B cell (primary cell): ENCODE data around the gene IBSP. TPM values are rescaled to one million over a fixed set of nuclear protein-coding genes. Genes with fewer than 3 reads are reported as not detected.

Experiments used
- ATAC-seq: fragments of 200-7000 bp; cut with Tn5 transposase; one replicate; pipeline ENCODE4 v1.10.0; 2021; ENCODE audit warnings: low read depth, mild to moderate bottlenecking, moderate number of reproducible peaks, moderate library complexity
- CTCF ChIA-PET: fragments of 350-600 bp; sonication (Branson Sonifier 250); formaldehyde crosslinking; loops from one replicate; lab custom pipeline; 2021; ENCODE audit warnings: antibody characterized with exemption, inconsistent platforms; lab: Charles Lee
- POLR2A ChIA-PET: fragments of 350-600 bp; sonication (Branson Sonifier 250); formaldehyde crosslinking; loops from one replicate; lab custom pipeline; 2021; ENCODE audit warnings: antibody characterized with exemption; lab: Charles Lee
- DNase-seq: peaks from one replicate; pipeline ENCODE4 v3.0.0; 2013
- H2AFZ ChIP-seq: 2 replicates; pipeline ENCODE4 v1.6.1; 2012; ENCODE audit warnings: mild to moderate bottlenecking, low read depth, low read length; ENCODE audit not compliant: insufficient read depth, poor library complexity, severe bottlenecking
- H3K27ac ChIP-seq, 2 donors: 1 replicate in 1 of 2; 2 replicates in 1 of 2; pipeline ENCODE4 v1.5.1; 2012 to 2013; ENCODE audit warnings: low read length in 2 of 2, mild to moderate bottlenecking in 2 of 2, moderate library complexity in 1 of 2
- H3K27me3 ChIP-seq, 4 experiments: fragments of 200-600 bp in 1 of 4; sonication (generic) in 1 of 4; replicated peaks in 1 of 4; 1 replicate in 2 of 4; 2 replicates in 2 of 4; pipeline versions ENCODE4 v1.6.1 to v1.7.0; 2013 to 2016; ENCODE audit warnings: low read length in 3 of 4, mild to moderate bottlenecking in 2 of 4, mixed read lengths in 1 of 4, moderate library complexity in 1 of 4; ENCODE audit not compliant: insufficient read depth in 4 of 4, control insufficient read depth in 3 of 4; ENCODE audit errors: control extremely low read depth in 1 of 4
- H3K36me3 ChIP-seq, 2 experiments: replicated peaks in 1 of 2; 1 replicate in 1 of 2; 2 replicates in 1 of 2; pipeline versions ENCODE4 v1.6.1 to v1.7.1; 2013; ENCODE audit warnings: low read length in 1 of 2; ENCODE audit not compliant: insufficient read depth in 2 of 2, control insufficient read depth in 1 of 2; ENCODE audit errors: control extremely low read depth in 1 of 2, extremely low read depth in 1 of 2
- H3K4me1 ChIP-seq, 2 donors: fragments of 200-600 bp in 1 of 2; sonication (generic) in 1 of 2; 1 replicate in 1 of 2; 2 replicates in 1 of 2; pipeline versions ENCODE4 v1.5.1 to v1.6.1; 2013 to 2017; ENCODE audit warnings: low read length in 2 of 2; ENCODE audit not compliant: control insufficient read depth in 2 of 2, insufficient read depth in 2 of 2
- H3K4me2 ChIP-seq: replicated peaks from 2 replicates; pipeline ENCODE3; 2012; ENCODE audit warnings: mild to moderate bottlenecking, low read depth, low read length; ENCODE audit not compliant: poor library complexity, severe bottlenecking
- H3K4me3 ChIP-seq, 5 experiments: fragments of 200-600 bp in 1 of 5; sonication (generic) in 1 of 5; 1 replicate in 3 of 5; 2 replicates in 2 of 5; pipeline versions ENCODE4 v1.5.1 to v1.7.0; 2011 to 2016; ENCODE audit warnings: low read length in 4 of 5, mild to moderate bottlenecking in 4 of 5, low read depth in 2 of 5, control low read depth in 1 of 5, moderate library complexity in 1 of 5; ENCODE audit not compliant: insufficient read depth in 1 of 5; ENCODE audit errors: control extremely low read depth in 1 of 5, extremely low read depth in 1 of 5
- H3K79me2 ChIP-seq: fragments of 200-600 bp; sonication (generic); one replicate; pipeline ENCODE4 v1.6.0; 2016; ENCODE audit warnings: low read length; ENCODE audit not compliant: control insufficient read depth, insufficient read depth
- H3K9ac ChIP-seq: fragments of 200-600 bp; sonication (generic); 2 replicates; pipeline ENCODE4 v1.6.1; 2017; ENCODE audit warnings: mild to moderate bottlenecking, low read length, moderate library complexity
- H3K9me3 ChIP-seq, 3 donors: one replicate each; pipeline versions ENCODE4 v1.6.1 to v1.7.1; 2013; ENCODE audit warnings: low read length in 2 of 3; ENCODE audit not compliant: control insufficient read depth in 2 of 3, insufficient read depth in 1 of 3; ENCODE audit errors: control extremely low read depth in 1 of 3
- H4K20me1 ChIP-seq: 2 replicates; pipeline ENCODE4 v1.6.0; 2012; ENCODE audit warnings: mild to moderate bottlenecking, low read length; ENCODE audit not compliant: insufficient read depth, control insufficient read depth, poor library complexity, severe bottlenecking
- H3K27ac Mint-ChIP-seq: one replicate; pipeline ENCODE4 v1.8.0; 2021; ENCODE audit warnings: mixed read lengths
- H3K27me3 Mint-ChIP-seq: one replicate; pipeline ENCODE4 v1.8.0; 2021; ENCODE audit warnings: mixed read lengths
- H3K4me1 Mint-ChIP-seq: one replicate; pipeline ENCODE4 v1.8.0; 2021; ENCODE audit warnings: mixed read lengths
- H3K4me3 Mint-ChIP-seq: one replicate; pipeline ENCODE4 v1.8.0; 2021; ENCODE audit warnings: mixed read lengths
- H3K9me3 Mint-ChIP-seq: one replicate; pipeline ENCODE4 v1.8.0; 2022; ENCODE audit warnings: mixed read lengths; ENCODE audit not compliant: insufficient read depth
- EZH2 ChIP-seq: IDR thresholded peaks from 2 replicates; pipeline ENCODE4 v1.6.1; 2012; ENCODE audit warnings: borderline replicate concordance, low read depth, mild to moderate bottlenecking, moderate library complexity, low read length; ENCODE audit not compliant: insufficient read depth, poor library complexity, severe bottlenecking
- WGBS: methylation state at CpG from one replicate; pipeline ENCODE4 v1.1.5; 2013; ENCODE audit warnings: missing lambda C conversion rate; ENCODE audit not compliant: insufficient coverage; 5-methylcytosine and 5-hydroxymethylcytosine counted together
- intact Hi-C: fragments of 100-400 bp; cut with micrococcal nuclease; formaldehyde crosslinking; loops from one replicate; pipeline ENCODE4 v1.10.0; 2022
- polyA plus RNA-seq: library from polyadenylated mRNA; depleted of rRNA; stranded (reverse); fragments of >200 nt; gene quantifications from 2 replicates; pipeline ENCODE4 v1.2.3, GENCODE V29; 2012
- total RNA-seq, 2 donors: library from RNA; stranded (reverse); fragments of 120-200 nt in 1 of 2; gene quantifications; 1 replicate in 1 of 2; 2 replicates in 1 of 2; pipeline versions ENCODE4 v1.2.3 to v1.2.4, GENCODE V29; 2013 to 2022

Gene IBSP
- total and polyA plus RNA-seq, 2 donors (not counting 1 experiment from before 2014, with no cell fraction given): not detected

- ATAC-seq (no peak), DNase-seq (no peak)
- no peaks in the 10 kb centered on the region for H3K27me3 ChIP-seq
- H4K20me1 ChIP-seq: no peaks in the 10 kb centered on the region
- no peak overlapping the region for H3K4me3 ChIP-seq
- ChIA-PET POLR2A (no interaction called here), CTCF (no interaction called here)
- H3K27me3 Mint-ChIP-seq: peaks cover 3% of the 10 kb centered on the region
- WGBS: 100% methylated on average over 1 of the region's 3 CpGs
- peaks cover 4% of the 10 kb centered on the region for H3K9me3 Mint-ChIP-seq
- no peak overlapping the region for H3K4me2 ChIP-seq
- H3K27ac ChIP-seq: no peak overlapping the region
- no peaks in the 10 kb centered on the region for H3K9me3 ChIP-seq
- H3K27ac Mint-ChIP-seq: no peak overlapping the region
- no peaks in the 10 kb centered on the region for H3K79me2 ChIP-seq
- H3K4me1 Mint-ChIP-seq: no peaks in the 10 kb centered on the region
- intact Hi-C loops: no loop called here
- no peak for TF ChIP-seq EZH2
- no peak overlapping the region for H2AFZ ChIP-seq
- no peaks in the 10 kb centered on the region for H3K36me3 ChIP-seq
- H3K4me3 Mint-ChIP-seq: no peak overlapping the region
- H3K9ac ChIP-seq: no peak overlapping the region
- no peaks in the 10 kb centered on the region for H3K4me1 ChIP-seq
Observed at GRCh38 chr4:87806520-87806919, 7.2 kb downstream of the IBSP start.

GRCh38 chr4:87807402-87807801, 8.0 kb downstream of the IBSP start:
- no peak overlapping the region for H3K27ac ChIP-seq
- ATAC-seq (no peak), DNase-seq (no peak)
- no peak overlapping the region for H3K4me3 ChIP-seq
- H3K36me3 ChIP-seq: no peaks in the 10 kb centered on the region
- WGBS: no CpG with 5 or more reads among the region's 3 CpGs
- ChIA-PET POLR2A (no interaction called here), CTCF (no interaction called here)
- H3K4me2 ChIP-seq: no peak overlapping the region
- intact Hi-C loops: no loop called here
- Mint-ChIP-seq H3K9me3 (peaks cover 6% of the 10 kb centered on the region), H3K27me3 (peaks cover 3% of the 10 kb centered on the region), H3K27ac (no peak overlapping the region), H3K4me1 (no peaks in the 10 kb centered on the region), H3K4me3 (no peak overlapping the region)
- H3K9me3 ChIP-seq: no peaks in the 10 kb centered on the region
- no peaks in the 10 kb centered on the region for H3K79me2 ChIP-seq
- no peaks in the 10 kb centered on the region for H3K27me3 ChIP-seq
- H3K9ac ChIP-seq: no peak overlapping the region
- no peak overlapping the region for H2AFZ ChIP-seq
- H3K4me1 ChIP-seq: no peaks in the 10 kb centered on the region
- no peaks in the 10 kb centered on the region for H4K20me1 ChIP-seq
- TF ChIP-seq EZH2: no peak
